Measurements from ENCODE around the gene HLX. TPM values are rescaled to one million over a fixed set of nuclear protein-coding genes. Genes with fewer than 3 reads are reported as not detected.
A peak's percentile ranks its signal among the peaks of the same experiment; 100 is the strongest.

HLX gene
- total RNA-seq, 1 donor from 2014 or later: 2.3 TPM

DNA sequence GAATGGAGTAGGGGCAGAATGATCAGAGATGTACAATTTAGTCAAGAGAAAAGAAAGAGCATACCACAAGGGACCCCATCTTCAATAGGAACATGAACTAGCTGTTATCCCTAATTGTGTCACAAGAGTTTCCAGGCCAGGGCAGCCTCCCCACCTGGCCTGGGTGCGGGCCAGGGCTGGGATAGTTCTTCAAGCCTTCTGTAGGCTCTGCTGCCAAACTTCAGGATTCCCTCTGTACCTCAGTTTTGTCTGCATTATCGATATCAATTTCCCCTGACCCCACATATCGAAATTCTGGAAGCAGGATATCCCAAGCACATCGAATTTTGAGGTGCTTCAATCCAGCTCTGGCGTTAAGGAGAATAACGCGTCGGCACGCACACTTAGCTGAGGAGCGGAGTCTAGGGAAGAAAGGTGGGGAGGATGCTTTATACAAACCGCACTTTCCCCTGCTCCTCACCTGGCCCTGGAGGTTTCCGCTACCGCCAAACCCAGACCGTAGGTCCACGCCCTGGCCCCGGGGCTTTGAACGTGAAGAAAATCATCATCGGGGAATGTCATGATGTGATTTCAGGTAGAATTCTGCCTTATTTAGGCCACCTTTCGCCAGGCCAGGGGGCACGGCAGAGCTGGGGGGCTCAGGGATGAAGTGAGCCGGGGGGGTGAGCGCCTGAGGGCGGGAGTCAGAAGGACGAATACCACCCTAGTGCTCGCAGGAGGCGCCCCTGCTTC lies 7.4 kb downstream of the HLX start:
- no peak overlapping the region for H3K27ac Mint-ChIP-seq
- DNase-seq (ENCODE audit: extremely low spot score, unreplicated experiment): no peak
- H3K4me3 Mint-ChIP-seq: no peak overlapping the region
- peaks cover 100% of the 10 kb centered on the region for H3K27me3 Mint-ChIP-seq
- H3K36me3 Mint-ChIP-seq: no peaks in the 10 kb centered on the region
- H3K9me3 Mint-ChIP-seq: no peaks in the 10 kb centered on the region
- TF ChIP-seq, protein P1, sequence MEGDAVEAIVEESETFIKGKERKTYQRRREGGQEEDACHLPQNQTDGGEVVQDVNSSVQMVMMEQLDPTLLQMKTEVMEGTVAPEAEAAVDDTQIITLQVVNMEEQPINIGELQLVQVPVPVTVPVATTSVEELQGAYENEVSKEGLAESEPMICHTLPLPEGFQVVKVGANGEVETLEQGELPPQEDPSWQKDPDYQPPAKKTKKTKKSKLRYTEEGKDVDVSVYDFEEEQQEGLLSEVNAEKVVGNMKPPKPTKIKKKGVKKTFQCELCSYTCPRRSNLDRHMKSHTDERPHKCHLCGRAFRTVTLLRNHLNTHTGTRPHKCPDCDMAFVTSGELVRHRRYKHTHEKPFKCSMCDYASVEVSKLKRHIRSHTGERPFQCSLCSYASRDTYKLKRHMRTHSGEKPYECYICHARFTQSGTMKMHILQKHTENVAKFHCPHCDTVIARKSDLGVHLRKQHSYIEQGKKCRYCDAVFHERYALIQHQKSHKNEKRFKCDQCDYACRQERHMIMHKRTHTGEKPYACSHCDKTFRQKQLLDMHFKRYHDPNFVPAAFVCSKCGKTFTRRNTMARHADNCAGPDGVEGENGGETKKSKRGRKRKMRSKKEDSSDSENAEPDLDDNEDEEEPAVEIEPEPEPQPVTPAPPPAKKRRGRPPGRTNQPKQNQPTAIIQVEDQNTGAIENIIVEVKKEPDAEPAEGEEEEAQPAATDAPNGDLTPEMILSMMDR (conservative IDR thresholded peaks at IDR 0.05): no peak
- H3K4me1 Mint-ChIP-seq (ENCODE audit: unreplicated experiment): peaks cover 13% of the 10 kb centered on the region

DNA sequence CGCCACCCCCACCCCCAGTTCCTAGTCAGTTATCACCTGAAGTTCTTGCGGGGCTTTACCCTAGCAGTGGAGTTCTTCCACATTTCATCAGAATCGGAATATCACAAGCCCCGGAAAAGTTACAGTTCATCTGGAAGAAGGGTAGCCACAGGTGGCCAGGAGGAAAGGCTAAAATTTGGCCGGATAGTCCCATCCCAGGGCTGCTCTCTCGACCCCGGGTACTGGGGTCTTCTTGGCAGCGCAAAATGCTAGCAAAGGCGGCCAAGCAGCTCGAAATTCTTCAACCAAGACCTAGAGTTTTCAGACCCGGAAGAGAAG lies 7.9 kb downstream of the HLX start:
- peaks cover 15% of the 10 kb centered on the region for H3K4me1 Mint-ChIP-seq (ENCODE audit: unreplicated experiment)
- TF ChIP-seq, protein P1 (conservative IDR thresholded peaks at IDR 0.05): no peak
- H3K9me3 Mint-ChIP-seq: no peaks in the 10 kb centered on the region
- no peaks in the 10 kb centered on the region for H3K36me3 Mint-ChIP-seq
- DNase-seq (ENCODE audit: extremely low spot score, unreplicated experiment): no peak
- peak overlapping the region; percentile 66 for H3K4me3 Mint-ChIP-seq
- H3K27ac Mint-ChIP-seq: no peak overlapping the region
- H3K27me3 Mint-ChIP-seq: peaks cover 100% of the 10 kb centered on the region

DNA sequence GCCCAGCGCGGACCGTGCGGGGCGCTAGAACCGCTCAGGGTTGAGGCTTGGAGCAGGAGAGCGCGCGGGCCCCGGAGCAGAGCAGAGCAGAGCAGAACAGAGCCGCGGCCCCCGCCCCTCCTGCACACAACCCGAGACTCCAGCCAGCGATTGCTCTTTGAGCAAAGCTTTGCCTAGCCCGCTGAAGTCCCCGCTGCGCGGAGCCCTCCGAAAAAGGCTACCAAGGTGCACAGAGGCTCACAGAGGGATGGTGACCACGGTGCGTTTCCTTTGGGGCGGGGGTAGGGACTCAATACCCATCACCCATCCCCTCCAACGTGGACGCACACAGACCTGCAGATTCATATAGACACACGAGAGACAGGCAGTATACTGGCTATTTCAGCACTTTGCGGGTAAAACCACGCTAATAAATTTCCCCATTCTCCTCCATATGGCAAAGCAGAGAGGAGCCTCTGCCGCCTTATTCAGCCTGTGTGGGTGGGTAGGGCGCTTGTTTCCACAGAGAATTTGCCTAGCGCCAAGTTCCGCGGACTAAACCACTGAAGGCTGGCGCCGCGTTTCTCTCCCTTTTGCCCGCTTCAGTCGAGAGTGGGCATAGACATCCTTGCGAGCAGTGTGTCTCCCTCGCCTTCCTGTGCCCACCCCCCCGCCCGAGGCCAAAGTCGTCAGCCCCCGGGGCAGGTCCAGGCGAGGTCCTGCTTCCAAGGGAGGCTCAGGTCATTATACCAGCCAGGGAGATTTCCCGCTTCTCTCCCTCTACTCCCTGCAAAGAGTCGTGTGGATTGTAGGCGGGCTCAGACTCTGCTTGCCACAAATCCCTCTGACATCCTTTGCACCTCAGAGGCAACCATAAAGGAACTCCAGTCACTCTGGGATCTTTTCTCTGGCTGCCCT lies 8.5 kb downstream of the HLX start:
- Mint-ChIP-seq H3K27me3 (peaks cover 100% of the 10 kb centered on the region), H3K9me3 (no peaks in the 10 kb centered on the region), H3K36me3 (no peaks in the 10 kb centered on the region), H3K4me3 (peak overlapping the region; percentile 66), H3K27ac (no peak overlapping the region), H3K4me1 (ENCODE audit: unreplicated experiment) (peaks cover 15% of the 10 kb centered on the region)
- TF ChIP-seq, protein P1 (conservative IDR thresholded peaks at IDR 0.05): no peak
- DNase-seq (ENCODE audit: extremely low spot score, unreplicated experiment): peak; percentile 47

DNA sequence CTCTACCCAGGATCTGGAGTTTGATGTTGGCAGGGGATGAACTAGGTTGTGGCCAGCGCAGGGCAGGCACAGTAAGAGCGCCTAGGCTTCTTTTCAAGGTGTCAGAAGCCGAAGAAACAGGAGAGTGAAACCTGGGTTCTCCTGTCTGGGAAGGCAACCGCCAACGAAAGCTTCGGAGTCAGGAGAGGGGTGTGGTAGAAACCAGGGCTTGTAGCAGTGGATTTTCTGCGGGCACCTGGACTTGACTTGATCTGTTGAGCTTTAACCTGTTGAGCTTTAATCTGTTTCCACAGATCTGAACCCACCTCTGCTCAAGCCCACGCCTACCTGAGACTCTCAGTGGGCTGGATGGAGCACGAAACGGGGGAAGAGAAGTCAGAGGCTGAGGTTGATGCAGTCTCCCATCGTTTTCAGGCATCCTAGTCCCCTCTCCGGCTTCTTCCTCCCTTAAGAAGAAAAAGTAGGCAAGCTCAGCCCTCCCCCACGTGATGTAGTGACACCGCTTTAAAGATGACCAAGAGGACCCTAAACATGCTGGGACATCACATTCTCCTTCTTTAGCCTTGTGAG lies 9.3 kb downstream of the HLX start:
- DNase-seq (ENCODE audit: extremely low spot score, unreplicated experiment): peak; percentile 36
- Mint-ChIP-seq H3K27ac (no peak overlapping the region), H3K4me3 (no peak overlapping the region), H3K36me3 (no peaks in the 10 kb centered on the region), H3K4me1 (ENCODE audit: unreplicated experiment) (peaks cover 15% of the 10 kb centered on the region), H3K9me3 (no peaks in the 10 kb centered on the region), H3K27me3 (peaks cover 100% of the 10 kb centered on the region)
- TF ChIP-seq, protein P1 (conservative IDR thresholded peaks at IDR 0.05): no peak

DNA sequence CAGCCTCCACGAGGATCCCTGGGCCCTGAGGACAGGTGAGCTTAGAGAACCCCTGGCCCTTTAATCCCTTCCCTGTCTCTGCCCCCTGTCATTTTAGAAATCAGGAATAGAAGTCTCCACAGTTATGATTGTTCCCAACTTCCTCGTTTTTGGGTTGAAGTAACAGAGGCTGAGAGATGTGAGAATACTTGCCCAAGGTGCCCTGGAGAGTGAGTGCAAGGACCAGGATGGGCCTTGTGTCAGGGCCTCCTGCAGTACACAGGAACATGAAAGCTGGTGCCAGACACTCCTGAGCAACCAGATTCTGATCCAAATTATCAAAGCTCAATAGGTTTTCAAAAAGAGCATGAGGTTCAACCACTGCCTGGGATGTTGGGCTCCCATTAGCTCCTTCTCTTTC lies 10.1 kb downstream of the HLX start:
- H3K27me3 Mint-ChIP-seq: peaks cover 100% of the 10 kb centered on the region
- no peak for DNase-seq (ENCODE audit: extremely low spot score, unreplicated experiment)
- H3K27ac Mint-ChIP-seq: no peak overlapping the region
- TF ChIP-seq, protein P1 (conservative IDR thresholded peaks at IDR 0.05): no peak
- H3K4me1 Mint-ChIP-seq (ENCODE audit: unreplicated experiment): peaks cover 10% of the 10 kb centered on the region
- H3K36me3 Mint-ChIP-seq: no peaks in the 10 kb centered on the region
- no peak overlapping the region for H3K4me3 Mint-ChIP-seq
- H3K9me3 Mint-ChIP-seq: no peaks in the 10 kb centered on the region
